ENCODE measurements around the gene MYO16.

GRCh38 chr13:108632649-108633167, 3.3 kb downstream of the MYO16 start:
- no peak for TF ChIP-seq CTCF (IDR thresholded peaks at IDR 0.05)
- no peak for TF ChIP-seq POLR2A (IDR thresholded peaks at IDR 0.05)

Data from gastroesophageal sphincter (tissue), 3 donors.